SK-N-SH (cell line): ENCODE data around the gene ARL4D. TPM values are rescaled to one million over a fixed set of nuclear protein-coding genes. Genes with fewer than 3 reads are reported as not detected.

Experiments used
- CTCF ChIA-PET: fragments of 300-600, 350-600 bp; formaldehyde crosslinking; extraction: SDS; loops from one replicate; lab custom pipeline; 2021; lab: Yijun Ruan, JAX
- POLR2A ChIA-PET: fragments of 350-600 bp; sonication (Branson Sonifier 250); formaldehyde crosslinking; extraction: SDS; loops from one replicate; lab custom pipeline; 2020; ENCODE audit warnings: antibody characterized with exemption, inconsistent platforms; lab: Yijun Ruan, JAX
- DNase-seq: peaks from one replicate; pipeline ENCODE4 v3.0.0; 2012
- H2AFZ ChIP-seq: fragments of 200-600 bp; sonication (generic); 2 replicates; pipeline ENCODE4 v1.8.1; 2016; ENCODE audit warnings: antibody characterized with exemption, mild to moderate bottlenecking, low read depth
- H3F3A ChIP-seq: fragments of 200-600 bp; sonication (generic); replicated peaks from 2 replicates; pipeline ENCODE3; 2016; ENCODE audit warnings: antibody characterized with exemption, mild to moderate bottlenecking; ENCODE audit not compliant: insufficient read depth
- H3K27ac ChIP-seq, 2 experiments: fragments of 200-500 bp in 1 of 2; fragments of 200-600 bp in 1 of 2; sonication (Bioruptor generic) in 1 of 2; sonication (generic), shearing (Covaris generic) in 1 of 2; 2 replicates each; pipeline versions ENCODE4 v1.5.1 to v1.6.1; 2014 to 2016; ENCODE audit warnings: low read depth in 2 of 2, inconsistent platforms in 1 of 2, low read length in 1 of 2, mild to moderate bottlenecking in 1 of 2, mixed read lengths in 1 of 2
- H3K27me3 ChIP-seq: fragments of 200-600 bp; sonication (generic), shearing (Covaris generic); 2 replicates; pipeline ENCODE4 v1.6.1; 2016; ENCODE audit warnings: mixed run types; ENCODE audit not compliant: insufficient read depth
- H3K36me3 ChIP-seq, 2 experiments: fragments of 200-500 bp in 1 of 2; fragments of 200-600 bp in 1 of 2; sonication (Bioruptor generic) in 1 of 2; sonication (generic) in 1 of 2; replicated peaks in 1 of 2; 2 replicates each; pipeline versions ENCODE3 to v1.5.1; 2014 to 2016; ENCODE audit warnings: low read length in 1 of 2, mild to moderate bottlenecking in 1 of 2; ENCODE audit not compliant: insufficient read depth in 2 of 2, control insufficient read depth in 1 of 2
- H3K4me1 ChIP-seq, 2 experiments: fragments of 200-500 bp in 1 of 2; fragments of 200-600 bp in 1 of 2; sonication (Bioruptor generic) in 1 of 2; sonication (generic), shearing (Covaris generic) in 1 of 2; 2 replicates each; pipeline versions ENCODE4 v1.5.1 to v1.6.1; 2014 to 2016; ENCODE audit warnings: low read depth in 1 of 2, low read length in 1 of 2, mixed run types in 1 of 2; ENCODE audit not compliant: insufficient read depth in 2 of 2, control insufficient read depth in 1 of 2
- H3K4me2 ChIP-seq: fragments of 200-600 bp; sonication (generic), shearing (Covaris generic); 2 replicates; pipeline ENCODE4 v1.6.1; 2017; ENCODE audit warnings: mixed run types
- H3K4me3 ChIP-seq, 2 experiments: fragments of 200-500 bp in 1 of 2; fragments of 200-600 bp in 1 of 2; sonication (Bioruptor generic) in 1 of 2; sonication (generic), shearing (Covaris generic) in 1 of 2; 2 replicates each; pipeline versions ENCODE4 v1.5.1 to v1.8.1; 2014 to 2016; ENCODE audit warnings: low read depth in 2 of 2, inconsistent platforms in 1 of 2, low read length in 1 of 2, mild to moderate bottlenecking in 1 of 2, mixed read lengths in 1 of 2, moderate library complexity in 1 of 2
- H3K79me2 ChIP-seq: fragments of 200-600 bp; sonication (generic); 2 replicates; pipeline ENCODE4 v1.8.1; 2017; ENCODE audit warnings: mild to moderate bottlenecking; ENCODE audit not compliant: insufficient read depth
- H3K9ac ChIP-seq: fragments of 200-600 bp; sonication (generic); 2 replicates; pipeline ENCODE4 v1.6.1; 2017; ENCODE audit warnings: mixed run types
- H3K9me2 ChIP-seq: fragments of 200-600 bp; sonication (generic); 2 replicates; pipeline ENCODE4 v1.6.1; 2017; ENCODE audit warnings: mixed run types
- H3K9me3 ChIP-seq: fragments of 200-600 bp; sonication (generic); 2 replicates; pipeline ENCODE4 v1.6.1; 2017; ENCODE audit warnings: mixed run types, mild to moderate bottlenecking, moderate library complexity
- H4K20me1 ChIP-seq: fragments of 200-600 bp; sonication (generic); 2 replicates; pipeline ENCODE4 v1.6.1; 2017; ENCODE audit warnings: mild to moderate bottlenecking, mixed run types; ENCODE audit not compliant: insufficient read depth
- ELF1 ChIP-seq: IDR thresholded peaks from 2 replicates; pipeline ENCODE4 v1.4.0; 2012
- EP300 ChIP-seq, 2 experiments: IDR thresholded peaks; 2 replicates each; pipeline versions ENCODE4 v1.4.0 to v1.6.1; 2012; ENCODE audit warnings: borderline replicate concordance in 1 of 2, low read depth in 1 of 2, low read length in 1 of 2
- EZH2phosphoT487 ChIP-seq: fragments of 200-600 bp; sonication (generic); IDR thresholded peaks from 2 replicates; pipeline ENCODE4 v1.6.1; 2017; ENCODE audit warnings: low read depth, mixed run types, mild to moderate bottlenecking, antibody characterized with exemption, moderate library complexity, borderline replicate concordance
- FOSL2 ChIP-seq: IDR thresholded peaks from 2 replicates; pipeline ENCODE4 v1.4.0; 2012; ENCODE audit warnings: low read depth, mild to moderate bottlenecking, moderate library complexity, borderline replicate concordance
- FOXJ3 ChIP-seq: sonication (generic); formaldehyde crosslinking; IDR thresholded peaks from 2 replicates; pipeline ENCODE4 v1.5.1; 2020; ENCODE audit warnings: mild to moderate bottlenecking, missing genetic modification reagents
- GABPA ChIP-seq: IDR thresholded peaks from 2 replicates; pipeline ENCODE4 v1.4.0; 2012; ENCODE audit warnings: low read depth, mild to moderate bottlenecking
- GATA2 ChIP-seq: sonication (generic); formaldehyde crosslinking; IDR thresholded peaks from 2 replicates; pipeline ENCODE4 v1.5.0; 2020; ENCODE audit warnings: mild to moderate bottlenecking, missing genetic modification reagents
- MEF2A ChIP-seq: IDR thresholded peaks from 2 replicates; pipeline ENCODE4 v1.4.0; 2012; ENCODE audit warnings: low read depth, borderline replicate concordance
- MXI1 ChIP-seq: IDR thresholded peaks from 2 replicates; pipeline ENCODE4 v1.6.1; 2012; ENCODE audit warnings: mild to moderate bottlenecking, low read depth, low read length, improper control_type of control experiment
- NRF1 ChIP-seq: IDR thresholded peaks from 2 replicates; pipeline ENCODE4 v1.6.1; 2012; ENCODE audit warnings: low read depth, mild to moderate bottlenecking, low read length
- RAD21 ChIP-seq: IDR thresholded peaks from 2 replicates; pipeline ENCODE4 v1.6.1; 2012; ENCODE audit warnings: mild to moderate bottlenecking, low read length
- RFX5 ChIP-seq: IDR thresholded peaks from 2 replicates; pipeline ENCODE4 v1.6.1; 2012; ENCODE audit warnings: mild to moderate bottlenecking, improper control_type of control experiment, low read length
- RXRA ChIP-seq: IDR thresholded peaks from 2 replicates; pipeline ENCODE4 v1.4.0; 2012; ENCODE audit warnings: low read depth, mild to moderate bottlenecking, borderline replicate concordance
- WGBS: methylation state at CpG from one replicate; pipeline ENCODE4 v1.1.6; 2017; ENCODE audit warnings: low lambda C conversion rate; 5-methylcytosine and 5-hydroxymethylcytosine counted together
- polyA plus RNA-seq, 3 experiments: library from polyadenylated mRNA; depleted of rRNA; stranded (reverse); fragments of >200 nt; gene quantifications; 2 replicates each; pipeline ENCODE4 v1.2.3, GENCODE V29; 2012
- TF ChIP-seq, protein P1 (sequence below): IDR thresholded peaks from 2 replicates; pipeline ENCODE4 v1.4.0; 2012; ENCODE audit warnings: low read depth, borderline replicate concordance
- TF ChIP-seq, protein P2 (sequence below): IDR thresholded peaks from 2 replicates; pipeline ENCODE4 v1.4.0; 2012; ENCODE audit warnings: low read depth
- TF ChIP-seq, protein P3 (sequence below): fragments of 150-350 bp; IDR thresholded peaks from 2 replicates; pipeline ENCODE4 v1.6.1; 2016; ENCODE audit warnings: mild to moderate bottlenecking, low read depth, low read length
- TF ChIP-seq, protein P4 (sequence below): IDR thresholded peaks from 2 replicates; pipeline ENCODE4; 2012

Gene ARL4D
- polyA plus RNA-seq, 1 of the 3 experiments (the other 2 are of a cell fraction) = 29.5 TPM

DNA sequence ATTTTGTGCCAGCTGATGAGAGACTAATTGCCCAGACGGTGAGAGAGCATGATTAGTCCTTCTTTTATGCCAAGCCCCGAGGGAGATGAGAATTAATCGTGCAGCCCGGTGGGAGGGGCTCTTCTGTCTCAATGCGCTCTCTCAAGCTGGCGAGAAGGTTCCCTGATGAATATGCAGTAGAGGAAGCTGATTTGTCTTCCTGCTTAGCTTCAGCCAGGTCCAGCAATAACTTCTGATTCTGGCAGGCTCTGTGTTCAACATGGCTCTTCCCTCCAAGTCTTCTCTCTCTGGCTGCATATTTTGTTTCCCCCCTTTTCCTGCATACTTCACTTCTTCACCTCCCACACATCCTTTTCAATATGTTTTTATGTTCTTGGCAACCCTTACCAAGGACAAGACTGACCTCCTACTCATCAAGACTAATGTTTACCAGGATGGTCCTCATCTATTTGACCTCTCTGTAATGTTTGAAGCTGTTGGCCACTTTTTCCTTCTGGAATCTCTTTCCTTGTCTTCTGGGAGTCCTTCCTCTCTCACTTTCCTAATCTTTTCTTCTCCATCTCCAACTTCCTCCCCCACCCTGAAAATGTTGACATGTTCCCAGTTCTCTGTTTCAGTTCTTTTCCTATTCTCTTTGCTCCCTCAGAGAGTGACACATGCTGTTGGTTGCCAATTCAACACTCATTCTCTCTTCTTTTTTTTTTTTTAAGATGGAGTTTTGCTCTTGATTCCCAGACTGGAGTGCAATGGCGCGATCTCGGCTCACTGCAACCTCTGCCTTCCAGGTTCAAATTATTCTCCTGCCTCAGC is 33.1 kb downstream of the ARL4D start:
- ChIA-PET POLR2A (no interaction called here), CTCF (interaction anchor here (1.3 kb wide), 1 partner anchor 38 kb away, joined by 3 read pairs; no protein-coding TSS in a partner anchor)
- Histone ChIP-seq H3K36me3 (no peaks in the 10 kb centered on the region), H3K4me3 (no peak overlapping the region), H3K27me3 (no peaks in the 10 kb centered on the region), H3K4me2 (no peak overlapping the region), H4K20me1 (no peaks in the 10 kb centered on the region), H3K9ac (no peak overlapping the region), H3K79me2 (no peaks in the 10 kb centered on the region), H3K4me1 (peaks cover 0 to 7% of the 10 kb centered on the region in 2 experiments; a peak in 1 of 4 replicates), H3K27ac (no peak overlapping the region), H3K9me3 (no peaks in the 10 kb centered on the region), H2AFZ (no peak overlapping the region), H3K9me2 (no peaks in the 10 kb centered on the region), H3F3A (peaks cover 6% of the 10 kb centered on the region)
- WGBS = 70% methylated on average over 9 of the region's 9 CpGs
- no peak for TF ChIP-seq EZH2phosphoT487
- TF ChIP-seq, protein P1, sequence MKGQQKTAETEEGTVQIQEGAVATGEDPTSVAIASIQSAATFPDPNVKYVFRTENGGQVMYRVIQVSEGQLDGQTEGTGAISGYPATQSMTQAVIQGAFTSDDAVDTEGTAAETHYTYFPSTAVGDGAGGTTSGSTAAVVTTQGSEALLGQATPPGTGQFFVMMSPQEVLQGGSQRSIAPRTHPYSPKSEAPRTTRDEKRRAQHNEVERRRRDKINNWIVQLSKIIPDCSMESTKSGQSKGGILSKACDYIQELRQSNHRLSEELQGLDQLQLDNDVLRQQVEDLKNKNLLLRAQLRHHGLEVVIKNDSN = no peak
- TF ChIP-seq FOXJ3 (CRISPR knock-in tag) = no peak
- no peak for TF ChIP-seq GABPA
- no peak for TF ChIP-seq MEF2A
- no peak for TF ChIP-seq RXRA
- no peak for TF ChIP-seq MXI1
- TF ChIP-seq, protein P2, sequence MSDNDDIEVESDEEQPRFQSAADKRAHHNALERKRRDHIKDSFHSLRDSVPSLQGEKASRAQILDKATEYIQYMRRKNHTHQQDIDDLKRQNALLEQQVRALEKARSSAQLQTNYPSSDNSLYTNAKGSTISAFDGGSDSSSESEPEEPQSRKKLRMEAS = no peak
- TF ChIP-seq RFX5 = no peak
- TF ChIP-seq NRF1 = no peak
- TF ChIP-seq, protein P3, sequence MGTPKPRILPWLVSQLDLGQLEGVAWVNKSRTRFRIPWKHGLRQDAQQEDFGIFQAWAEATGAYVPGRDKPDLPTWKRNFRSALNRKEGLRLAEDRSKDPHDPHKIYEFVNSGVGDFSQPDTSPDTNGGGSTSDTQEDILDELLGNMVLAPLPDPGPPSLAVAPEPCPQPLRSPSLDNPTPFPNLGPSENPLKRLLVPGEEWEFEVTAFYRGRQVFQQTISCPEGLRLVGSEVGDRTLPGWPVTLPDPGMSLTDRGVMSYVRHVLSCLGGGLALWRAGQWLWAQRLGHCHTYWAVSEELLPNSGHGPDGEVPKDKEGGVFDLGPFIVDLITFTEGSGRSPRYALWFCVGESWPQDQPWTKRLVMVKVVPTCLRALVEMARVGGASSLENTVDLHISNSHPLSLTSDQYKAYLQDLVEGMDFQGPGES = no peak
- no peak for TF ChIP-seq GATA2 (CRISPR knock-in tag)
- TF ChIP-seq EP300 (IDR thresholded peaks at IDR 0.05; ENCODE audit: borderline replicate concordance in 1 of 2, low read depth in 1 of 2, low read length in 1 of 2) = no peak
- TF ChIP-seq RAD21 = no peak
- no peak for TF ChIP-seq ELF1
- TF ChIP-seq, protein P4, sequence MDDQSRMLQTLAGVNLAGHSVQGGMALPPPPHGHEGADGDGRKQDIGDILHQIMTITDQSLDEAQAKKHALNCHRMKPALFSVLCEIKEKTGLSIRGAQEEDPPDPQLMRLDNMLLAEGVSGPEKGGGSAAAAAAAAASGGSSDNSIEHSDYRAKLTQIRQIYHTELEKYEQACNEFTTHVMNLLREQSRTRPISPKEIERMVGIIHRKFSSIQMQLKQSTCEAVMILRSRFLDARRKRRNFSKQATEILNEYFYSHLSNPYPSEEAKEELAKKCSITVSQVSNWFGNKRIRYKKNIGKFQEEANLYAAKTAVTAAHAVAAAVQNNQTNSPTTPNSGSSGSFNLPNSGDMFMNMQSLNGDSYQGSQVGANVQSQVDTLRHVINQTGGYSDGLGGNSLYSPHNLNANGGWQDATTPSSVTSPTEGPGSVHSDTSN = no peak
- no peak for TF ChIP-seq FOSL2
- DNase-seq = no peak
